ENCODE data around the gene PPP1R13B.

GRCh38 chr14:103839579-103839978 is 7.8 kb downstream of the PPP1R13B start:
- TF ChIP-seq POLR2AphosphoS5 (IDR thresholded peaks at IDR 0.05; ENCODE audit: low read depth, low read length) (no peak), REST (IDR thresholded peaks at IDR 0.05; ENCODE audit: insufficient read depth in 1 of 2, low read depth in 2 of 2, low read length in 2 of 2) (no peak), FOXP2 (optimal IDR thresholded peaks at IDR 0.05; ENCODE audit: borderline replicate concordance, extremely low read depth, extremely low read length, insufficient read depth) (no peak), TAF1 (IDR thresholded peaks at IDR 0.05; ENCODE audit: borderline replicate concordance, insufficient read depth, low read length) (no peak), SIN3A (IDR thresholded peaks at IDR 0.05; ENCODE audit: borderline replicate concordance, insufficient read depth, low read length) (no peak)
